WTC11 (cell line): ENCODE measurements around the gene SELENOP. TPM values are rescaled to one million over a fixed set of nuclear protein-coding genes. Genes with fewer than 3 reads are reported as not detected.

Source experiments
- ERG ChIP-seq: fragments of 250-450 bp; sonication (Bioruptor Pico); IDR thresholded peaks from 2 replicates; pipeline ENCODE4 v1.8.0; 2021; ENCODE audit warnings: mild to moderate bottlenecking
- NR1H2 ChIP-seq: sonication (generic); formaldehyde crosslinking; IDR thresholded peaks from 2 replicates; pipeline ENCODE4 v1.9.0; 2021; ENCODE audit warnings: mild to moderate bottlenecking, moderate library complexity, missing genetic modification reagents
- OVOL2 ChIP-seq: fragments of 250-450 bp; sonication (Bioruptor Pico); IDR thresholded peaks from 2 replicates; pipeline ENCODE4 v1.9.0; 2021; ENCODE audit warnings: mild to moderate bottlenecking, borderline replicate concordance
- ZNF138 ChIP-seq: sonication (generic); formaldehyde crosslinking; conservative IDR thresholded peaks from 2 replicates; pipeline ENCODE4 v1.8.1; 2022; ENCODE audit warnings: mild to moderate bottlenecking, moderate library complexity, missing genetic modification reagents
- total RNA-seq: library from RNA; stranded (reverse); gene quantifications from 3 replicates; pipeline ENCODE4 v1.2.3, GENCODE V29; 2021

The SELENOP gene
- total RNA-seq, 1 experiment from 2014 or later, result 13.2 TPM

DNA sequence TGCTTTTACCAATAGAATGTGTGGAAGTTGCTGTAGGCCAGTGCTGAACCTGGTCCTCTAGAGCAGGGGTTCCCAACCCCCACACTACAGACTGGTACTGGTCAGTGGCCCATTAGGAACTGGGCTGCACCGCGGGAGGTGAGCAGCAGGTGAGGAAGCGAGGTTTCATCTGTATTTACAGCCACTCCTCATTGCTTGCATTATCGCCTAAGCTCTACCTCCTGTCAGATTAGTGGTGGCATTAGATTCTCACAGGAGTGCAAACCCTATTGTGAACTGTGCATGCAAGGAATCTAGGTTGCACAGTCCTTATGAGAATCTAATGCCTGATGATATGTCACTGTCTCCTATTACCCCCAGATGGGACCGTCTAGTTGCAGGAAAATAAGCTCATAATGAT, 61.2 kb downstream of the SELENOP start (continued):
- no peak for TF ChIP-seq ERG (CRISPR knock-in tag)
- no peak for TF ChIP-seq ZNF138
- TF ChIP-seq NR1H2, result no peak
- no peak for TF ChIP-seq OVOL2 (CRISPR knock-in tag)

Other genes with a start within 250 kb of the SELENOP start
- gene CCDC152, start 55.1 kb downstream of the SELENOP start, total RNA-seq, result 15.1 to 19.0 TPM (median 18.8 TPM) in 3 replicates
- gene ANXA2R, start 228.4 kb upstream of the SELENOP start, total RNA-seq, result 0.72 to 1.1 TPM (median 0.96 TPM) in 3 replicates